MV-4-11 (cell line): ENCODE data around the gene NME9.
"Not testable (repeated sequence)": the region's sequence is repeated elsewhere in the genome, so short reads cannot be mapped to it uniquely, and the experiment has no call there.

Source experiments
- DNase-seq: peaks from one replicate; lab custom pipeline; 2025; lab: John Stamatoyannopoulos, UW

The NME9 gene

GRCh38 chr3:138329127-138329983 lies at the start of gene NME9:
NME9 (minus strand) TSS chr3:138329851; CDS start chr3:138329335, 516 bp downstream.
- DNase-seq, result peak; percentile 51

DNA sequence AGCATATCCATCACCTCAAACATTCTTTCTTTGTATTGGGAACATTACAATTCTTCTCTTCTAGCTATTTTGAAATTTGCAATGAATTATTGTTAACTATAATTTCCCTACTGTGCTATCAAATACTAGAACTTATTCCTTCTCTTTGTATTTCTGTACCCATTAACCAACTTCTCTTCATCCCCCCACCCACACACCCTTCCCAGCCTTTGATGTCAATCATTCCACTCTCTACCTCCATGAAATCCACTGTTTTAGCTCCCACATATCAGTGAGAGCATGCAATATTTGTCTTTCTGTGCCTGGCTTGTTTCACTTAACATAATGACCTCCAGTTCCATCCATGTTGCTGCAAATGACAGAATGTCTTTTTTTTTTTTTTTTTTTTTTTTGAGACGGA lies 49.3 kb upstream of the NME9 start:
- DNase-seq, result no peak

DNA sequence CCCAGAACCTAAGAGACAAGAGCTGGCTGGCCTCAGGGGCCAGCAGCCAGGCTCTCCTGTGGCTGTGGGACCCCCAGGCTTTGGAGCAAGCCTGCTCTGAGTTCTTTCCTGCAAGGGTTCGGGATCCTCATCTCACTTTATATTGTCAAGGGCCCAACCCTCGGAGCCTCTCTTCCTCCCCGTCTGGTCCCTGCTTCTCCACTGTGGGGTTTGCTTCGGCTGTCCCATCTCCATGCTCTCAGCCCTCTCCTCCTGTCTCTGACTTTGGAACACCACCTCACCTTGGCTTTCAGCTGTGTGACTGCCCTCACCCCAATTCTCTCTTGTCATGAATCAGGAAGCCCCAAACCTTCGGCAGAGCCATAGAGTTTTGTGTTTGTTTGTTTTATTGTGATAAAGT lies 48.7 kb upstream of the NME9 start:
- DNase-seq, result no peak

GRCh38 chr3:138377804-138378203 lies 48.2 kb upstream of the NME9 start:
- no peak for DNase-seq

DNA sequence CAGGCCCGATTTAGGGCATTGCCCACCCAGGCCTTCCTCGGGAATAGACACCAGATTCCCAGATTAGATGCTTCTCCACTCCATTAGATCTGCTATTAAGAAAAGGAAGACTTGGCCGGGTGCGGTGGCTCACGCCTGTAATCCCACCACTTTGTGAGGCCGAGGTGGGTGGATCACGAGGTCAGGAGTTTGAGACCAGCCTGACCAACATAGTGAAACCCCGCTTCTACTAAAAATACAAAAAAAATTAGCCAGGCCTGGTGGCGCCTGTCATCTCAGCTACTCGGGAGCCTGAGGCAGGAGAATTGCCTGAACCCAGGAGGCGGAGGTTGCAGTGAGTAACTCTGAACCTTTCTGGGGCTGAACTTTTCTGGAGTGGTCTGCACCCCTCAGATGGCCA lies 47.6 kb upstream of the NME9 start:
- DNase-seq, result not testable (repeated sequence)

DNA sequence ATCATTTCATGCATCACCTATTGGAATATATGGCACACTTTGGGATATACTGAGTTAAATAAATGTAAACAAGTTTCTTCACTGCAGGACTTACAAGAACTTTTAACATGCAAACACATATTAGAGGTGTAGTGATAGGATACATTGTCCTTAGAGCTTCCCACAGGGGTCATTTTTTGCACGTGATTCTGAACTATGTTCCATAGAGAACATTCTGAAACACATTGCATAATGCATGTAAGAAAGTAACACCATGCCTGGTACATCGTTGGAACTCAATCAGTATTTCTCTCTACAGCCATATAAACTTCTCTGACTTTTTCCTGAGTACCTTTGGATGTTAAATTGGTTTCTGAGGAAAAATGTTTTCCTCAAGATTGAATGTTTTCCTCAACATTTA lies 47.0 kb upstream of the NME9 start:
- DNase-seq, result no peak

DNA sequence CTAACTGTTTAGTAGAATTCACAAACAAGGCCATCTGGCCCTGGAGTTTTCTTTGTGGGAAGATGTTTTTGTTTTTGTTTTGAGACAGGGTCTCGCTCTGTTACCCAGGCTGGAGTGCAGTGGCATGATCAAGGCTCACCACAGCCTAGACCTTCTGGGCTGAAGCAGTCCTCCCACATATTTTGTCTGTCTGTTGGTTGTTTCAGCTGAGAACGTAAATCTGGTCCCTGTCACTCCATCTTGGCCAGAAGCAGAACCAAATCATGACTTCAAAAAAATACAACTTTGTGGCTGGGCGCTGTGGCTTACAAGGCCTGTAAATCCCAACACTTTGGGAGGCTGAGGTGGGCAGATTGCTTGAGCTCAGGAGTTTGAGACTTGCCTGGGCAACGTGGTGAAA lies 45.8 kb upstream of the NME9 start:
- DNase-seq, result peak; percentile 33

DNA sequence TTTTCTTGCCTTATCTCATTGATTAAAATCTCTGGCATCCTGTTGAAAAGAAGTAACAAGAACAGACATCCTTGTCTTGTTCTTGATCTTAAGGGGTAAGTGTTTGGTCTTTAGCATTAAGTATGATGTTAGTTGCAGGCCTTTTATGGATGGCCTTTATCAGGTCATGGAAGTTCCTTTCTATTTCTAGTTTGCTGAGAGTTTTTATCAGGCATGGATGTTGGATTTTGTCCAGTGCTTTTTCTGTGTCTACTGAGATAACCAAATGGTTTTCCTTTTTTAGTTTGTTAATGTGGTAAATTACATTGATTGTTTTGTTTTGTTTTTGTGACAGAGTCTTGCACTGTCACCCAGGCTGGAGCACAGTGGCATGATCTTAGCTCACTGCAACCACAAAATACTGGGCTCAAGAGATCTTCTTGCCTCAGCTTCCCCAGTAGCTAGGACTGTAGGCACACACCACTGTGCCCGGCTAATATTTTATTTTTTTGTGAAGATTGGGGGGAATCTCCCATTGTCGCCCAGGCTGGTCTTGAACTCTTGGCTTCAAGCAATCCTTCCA lies 45.0 kb upstream of the NME9 start:
- no peak for DNase-seq

DNA sequence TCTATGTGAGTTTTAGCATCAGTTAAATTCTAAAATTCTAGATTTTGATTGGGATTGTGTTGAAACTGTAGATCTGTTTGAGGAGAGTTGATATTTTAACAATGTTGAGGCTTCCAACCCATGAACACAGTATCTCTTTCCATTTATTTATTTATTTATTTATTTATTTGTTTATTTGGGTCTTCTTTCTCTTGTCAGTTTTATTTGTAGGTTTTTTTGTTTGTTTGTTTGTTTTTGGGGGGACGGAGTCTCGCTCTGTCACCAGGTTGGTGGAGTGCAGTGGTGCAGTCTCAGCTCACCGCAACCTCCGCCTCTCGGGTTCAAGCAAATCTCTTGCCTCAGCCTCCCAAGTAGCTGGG lies 44.1 kb upstream of the NME9 start:
- DNase-seq, result no peak

GRCh38 chr3:138373087-138373735 lies 43.6 kb upstream of the NME9 start:
- DNase-seq, result no peak

GRCh38 chr3:138371070-138371965 lies 41.7 kb upstream of the NME9 start:
- DNase-seq, result peak; percentile 92

DNA sequence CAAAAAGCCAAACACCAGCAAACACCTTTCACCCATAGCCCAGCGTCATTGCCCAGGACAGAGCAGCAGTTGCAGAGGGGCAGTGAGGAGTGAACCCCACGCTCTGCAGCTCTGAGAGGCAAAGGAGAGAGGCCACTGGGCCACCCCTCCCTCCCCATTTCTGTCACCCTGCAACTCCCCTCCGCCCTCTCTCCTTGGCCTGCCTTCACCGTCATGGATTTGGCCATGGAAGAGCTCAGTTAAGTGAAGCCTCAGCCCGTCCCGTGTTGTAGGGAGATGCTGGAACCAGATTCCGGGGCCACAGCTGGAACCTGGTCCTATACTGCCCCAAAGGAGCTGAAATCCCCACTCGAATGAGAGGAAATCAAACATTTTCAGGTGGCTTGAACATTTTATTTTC lies 40.7 kb upstream of the NME9 start:
- no peak for DNase-seq

DNA sequence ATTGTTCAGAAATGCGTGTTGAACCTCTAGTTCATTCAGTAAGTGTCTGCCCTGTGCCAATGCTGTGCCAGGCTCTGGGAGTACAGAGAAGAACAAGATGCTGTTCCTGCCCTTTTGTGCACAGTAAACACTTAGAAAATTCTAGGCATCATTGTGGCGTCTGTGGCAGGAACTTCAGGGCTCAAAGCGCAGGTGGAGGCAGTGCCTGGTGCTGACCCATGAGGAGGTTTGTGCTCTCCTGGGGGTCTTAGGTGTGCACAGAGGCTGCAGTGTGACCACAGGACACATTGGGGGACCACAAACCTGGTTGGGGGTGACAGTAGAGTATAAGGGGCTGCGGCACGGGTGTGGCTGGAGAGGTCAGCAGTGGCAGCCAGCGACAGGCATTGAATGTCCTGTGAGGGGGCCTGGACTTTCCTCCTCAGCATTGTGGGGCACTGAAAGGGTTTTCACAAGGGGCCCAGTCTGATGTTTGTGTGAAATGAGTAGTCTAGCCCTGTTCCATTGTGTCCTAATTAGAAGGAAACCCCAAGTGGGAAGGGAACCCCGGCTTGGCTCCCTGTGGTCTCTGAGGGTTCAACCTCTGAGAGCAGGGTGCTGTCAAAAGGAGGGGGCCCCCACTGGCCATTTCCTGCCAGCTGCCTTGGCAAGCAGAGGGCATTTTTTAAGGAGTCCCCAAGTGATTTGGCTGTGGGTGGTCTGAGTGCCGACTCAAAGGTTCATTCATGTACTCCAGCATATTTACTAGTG lies 39.7 kb upstream of the NME9 start:
- DNase-seq, result no peak

DNA sequence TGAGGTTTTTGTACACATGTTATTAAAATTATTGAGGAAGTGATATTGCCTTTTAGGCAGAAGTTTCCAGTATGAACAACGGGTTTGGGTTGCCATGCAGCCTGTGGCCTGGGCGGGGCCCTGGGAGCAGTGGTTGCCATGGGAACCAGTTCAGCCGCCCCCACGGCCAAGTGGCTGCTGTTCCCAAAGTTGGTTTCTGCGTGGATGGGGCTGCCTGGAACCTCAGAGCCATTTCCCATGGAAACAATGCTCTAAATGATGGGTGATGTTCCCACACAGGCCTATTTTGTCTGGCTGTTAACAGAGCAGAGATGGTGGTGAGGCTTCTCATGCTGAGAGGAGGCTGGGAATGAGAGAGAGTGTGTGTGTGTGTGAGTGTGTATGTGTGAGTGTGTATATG lies 38.3 kb upstream of the NME9 start:
- DNase-seq, result peak; percentile 68

- no peak for DNase-seq
Measured at GRCh38 chr3:138367326-138367850, 37.7 kb upstream of the NME9 start.

DNA sequence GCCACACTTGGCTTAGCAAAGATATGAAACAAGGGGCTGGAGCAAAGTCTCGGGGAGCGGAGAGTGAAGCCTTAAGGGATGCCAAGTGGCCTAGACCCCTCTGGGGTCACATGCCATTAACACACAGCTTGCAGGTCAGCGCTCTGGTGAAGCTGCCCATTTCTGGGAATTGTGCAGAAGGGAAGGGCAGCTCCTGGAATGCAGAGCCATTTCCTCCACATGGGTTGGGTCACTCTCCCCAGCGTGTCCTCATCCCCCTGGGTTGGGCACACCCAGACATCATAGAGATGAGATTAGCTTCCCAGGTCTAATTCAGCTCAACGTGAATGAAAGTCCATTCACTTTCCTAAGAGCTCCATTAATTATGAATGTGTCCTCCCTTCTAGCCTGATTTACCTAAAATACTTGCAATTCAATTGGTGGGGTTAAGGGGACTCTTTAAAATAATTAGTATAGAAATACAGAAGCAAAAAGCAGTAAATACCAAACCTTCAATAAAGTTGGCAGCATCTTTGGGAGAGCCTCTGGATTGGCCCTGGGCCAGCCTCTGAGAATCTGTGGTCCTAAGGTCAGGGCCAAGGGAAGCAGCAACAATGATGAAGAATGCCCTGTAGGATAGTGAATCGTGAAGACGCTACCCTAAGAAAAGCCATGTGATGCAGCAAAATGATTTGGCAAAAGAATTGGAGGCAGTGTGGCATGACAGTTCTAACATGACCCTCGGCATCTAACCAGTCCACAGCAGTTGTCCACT lies 36.5 kb upstream of the NME9 start:
- no peak for DNase-seq

- DNase-seq, result no peak
Measured at GRCh38 chr3:138365253-138365555, 35.6 kb upstream of the NME9 start.

DNA sequence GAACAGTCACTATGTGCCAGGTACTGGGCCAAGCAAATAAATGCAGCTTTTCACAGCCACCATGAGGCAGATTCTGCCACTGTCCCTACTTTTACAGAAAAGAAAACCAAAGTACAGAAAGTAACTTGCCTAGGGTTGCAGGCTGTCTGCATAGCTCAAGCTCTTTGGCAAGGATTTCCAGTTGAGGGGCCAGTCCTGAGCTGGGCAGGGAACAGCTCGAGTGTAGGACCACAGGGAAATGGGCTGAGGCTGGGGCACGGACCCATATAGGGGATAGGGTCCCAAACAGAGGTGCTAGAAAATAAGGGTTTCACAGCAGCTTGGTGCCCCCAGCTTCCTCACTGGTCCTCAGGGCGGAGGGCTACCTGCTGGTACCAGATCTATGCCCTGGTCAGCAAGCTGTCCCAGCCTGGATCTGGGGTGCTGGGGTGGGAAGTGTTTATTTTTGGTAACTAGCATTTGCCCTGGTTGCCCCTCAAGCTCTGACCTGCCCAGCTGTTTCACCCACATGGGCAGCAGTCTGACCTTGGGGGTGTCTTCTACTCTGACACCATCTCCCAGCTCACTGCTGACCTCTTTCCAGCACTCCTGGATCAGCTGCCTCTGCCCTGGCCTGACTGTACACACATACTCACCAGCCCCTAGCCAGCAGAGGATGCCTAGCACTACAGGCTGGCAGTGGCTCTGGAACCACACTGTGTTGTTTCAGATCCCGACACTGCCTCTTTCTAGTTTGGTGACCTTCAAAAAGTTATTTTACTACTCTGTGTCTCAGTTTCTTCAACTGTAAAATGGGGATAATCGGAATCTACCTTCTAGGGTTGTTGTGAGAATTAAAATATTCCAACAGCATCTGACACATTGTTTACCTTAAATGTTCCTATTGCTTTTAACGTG lies 35.0 kb upstream of the NME9 start:
- no peak for DNase-seq

DNA sequence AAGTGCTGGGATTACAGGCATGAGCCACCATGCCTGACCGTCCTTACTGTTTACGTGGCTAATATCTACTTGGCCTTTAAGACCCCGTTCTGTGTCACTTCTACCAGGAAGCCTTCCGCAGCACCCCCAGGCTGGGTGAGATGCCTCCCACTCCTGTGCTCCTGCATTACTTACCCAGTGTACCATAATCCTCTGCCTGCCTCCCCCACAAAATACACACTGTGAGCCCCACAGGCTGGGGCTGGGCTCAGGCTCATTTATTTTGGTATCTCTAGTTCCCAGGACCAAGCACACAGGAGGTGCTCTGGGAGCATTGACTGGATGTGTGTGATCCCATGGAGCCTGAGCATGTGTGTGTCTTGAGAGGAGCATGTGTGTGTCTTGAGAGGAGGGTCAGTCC lies 33.7 kb upstream of the NME9 start:
- DNase-seq, result no peak

- DNase-seq, result no peak
Measured at GRCh38 chr3:138362538-138362937, 32.9 kb upstream of the NME9 start.
